ENCODE data around the gene NHP2. TPM values are rescaled to one million over a fixed set of nuclear protein-coding genes. Genes with fewer than 3 reads are reported as not detected.

Gene NHP2
- polyA plus RNA-seq, 2 of the 4 experiments (the other 2 are of a cell fraction) = 205 to 553 TPM

DNA sequence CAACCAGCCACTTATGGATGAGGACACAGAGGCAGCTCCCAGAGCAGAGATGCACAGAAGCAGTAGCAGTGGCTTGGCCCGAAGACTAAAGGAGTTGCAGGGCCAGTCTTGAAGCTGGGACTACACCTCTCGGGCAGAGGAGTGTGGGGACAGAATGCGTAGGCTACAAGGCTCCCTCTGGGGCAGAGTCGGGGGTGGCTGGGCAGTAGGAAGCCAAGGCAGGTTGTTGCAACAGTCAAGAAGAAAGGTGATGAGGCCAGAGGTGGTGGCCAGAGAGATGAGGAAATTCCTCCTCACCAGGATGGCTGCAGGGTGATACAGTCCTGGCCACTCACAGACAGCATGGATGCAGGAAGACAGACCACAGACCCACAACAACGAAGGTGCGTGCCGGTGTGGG lies 45.2 kb downstream of the NHP2 start:
- 73% methylated on average over 7 of the region's 7 CpGs for WGBS (ENCODE audit: missing lambda C conversion rate)
- H3K4me1 ChIP-seq = 0 out of 3 replicates have a peak, but pooled peaks cover 3% of the 10 kb centered on the region
- CTCF ChIA-PET = interaction anchor here (1.7 to 5.6 kb wide), 2 partner anchors 12 to 33 kb away, joined by 7 to 25 read pairs; no protein-coding TSS in a partner anchor
- ATAC-seq = no peak
- H3K27ac ChIP-seq = no peak overlapping the region
- no peak overlapping the region for H3K4me2 ChIP-seq
- no peaks in the 10 kb centered on the region for H3K9me3 ChIP-seq
- POLR2A ChIA-PET = no interaction called here
- no peak overlapping the region for H3K4me3 ChIP-seq
- TF ChIP-seq EP300 (IDR thresholded peaks at IDR 0.05) (no peak), CBX8 (IDR thresholded peaks at IDR 0.05) (no peak), ZSCAN20 (CRISPR knock-in tag; IDR thresholded peaks at IDR 0.05) (no peak), RARB (CRISPR knock-in tag; IDR thresholded peaks at IDR 0.05) (no peak), ZC3H11A (IDR thresholded peaks at IDR 0.05) (no peak), FOSL2 (IDR thresholded peaks at IDR 0.05) (no peak), FOSL2 (CRISPR knock-in tag; IDR thresholded peaks at IDR 0.05) (no peak), MYC (IDR thresholded peaks at IDR 0.05; ENCODE audit: borderline replicate concordance, low read length) (no peak), POLR2A (IDR thresholded peaks at IDR 0.05; ENCODE audit: low read length) (no peak), CBX2 (IDR thresholded peaks at IDR 0.05; ENCODE audit: borderline replicate concordance, low read depth) (no peak), NPAS2 (CRISPR knock-in tag; IDR thresholded peaks at IDR 0.05; ENCODE audit: borderline replicate concordance) (no peak), POLR2AphosphoS2 (conservative IDR thresholded peaks at IDR 0.05; ENCODE audit: low read length) (no peak), KDM5A (IDR thresholded peaks at IDR 0.05) (no peak), SREBF2 (IDR thresholded peaks at IDR 0.05) (no peak), FOSB (CRISPR knock-in tag; IDR thresholded peaks at IDR 0.05) (no peak), ESRRA (IDR thresholded peaks at IDR 0.05; ENCODE audit: borderline replicate concordance, low read length) (no peak), MAZ (IDR thresholded peaks at IDR 0.05; ENCODE audit: borderline replicate concordance, low read depth, low read length) (no peak)
- TF ChIP-seq, protein P1, sequence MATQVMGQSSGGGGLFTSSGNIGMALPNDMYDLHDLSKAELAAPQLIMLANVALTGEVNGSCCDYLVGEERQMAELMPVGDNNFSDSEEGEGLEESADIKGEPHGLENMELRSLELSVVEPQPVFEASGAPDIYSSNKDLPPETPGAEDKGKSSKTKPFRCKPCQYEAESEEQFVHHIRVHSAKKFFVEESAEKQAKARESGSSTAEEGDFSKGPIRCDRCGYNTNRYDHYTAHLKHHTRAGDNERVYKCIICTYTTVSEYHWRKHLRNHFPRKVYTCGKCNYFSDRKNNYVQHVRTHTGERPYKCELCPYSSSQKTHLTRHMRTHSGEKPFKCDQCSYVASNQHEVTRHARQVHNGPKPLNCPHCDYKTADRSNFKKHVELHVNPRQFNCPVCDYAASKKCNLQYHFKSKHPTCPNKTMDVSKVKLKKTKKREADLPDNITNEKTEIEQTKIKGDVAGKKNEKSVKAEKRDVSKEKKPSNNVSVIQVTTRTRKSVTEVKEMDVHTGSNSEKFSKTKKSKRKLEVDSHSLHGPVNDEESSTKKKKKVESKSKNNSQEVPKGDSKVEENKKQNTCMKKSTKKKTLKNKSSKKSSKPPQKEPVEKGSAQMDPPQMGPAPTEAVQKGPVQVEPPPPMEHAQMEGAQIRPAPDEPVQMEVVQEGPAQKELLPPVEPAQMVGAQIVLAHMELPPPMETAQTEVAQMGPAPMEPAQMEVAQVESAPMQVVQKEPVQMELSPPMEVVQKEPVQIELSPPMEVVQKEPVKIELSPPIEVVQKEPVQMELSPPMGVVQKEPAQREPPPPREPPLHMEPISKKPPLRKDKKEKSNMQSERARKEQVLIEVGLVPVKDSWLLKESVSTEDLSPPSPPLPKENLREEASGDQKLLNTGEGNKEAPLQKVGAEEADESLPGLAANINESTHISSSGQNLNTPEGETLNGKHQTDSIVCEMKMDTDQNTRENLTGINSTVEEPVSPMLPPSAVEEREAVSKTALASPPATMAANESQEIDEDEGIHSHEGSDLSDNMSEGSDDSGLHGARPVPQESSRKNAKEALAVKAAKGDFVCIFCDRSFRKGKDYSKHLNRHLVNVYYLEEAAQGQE (IDR thresholded peaks at IDR 0.05) = no peak
- TF ChIP-seq, protein P2, sequence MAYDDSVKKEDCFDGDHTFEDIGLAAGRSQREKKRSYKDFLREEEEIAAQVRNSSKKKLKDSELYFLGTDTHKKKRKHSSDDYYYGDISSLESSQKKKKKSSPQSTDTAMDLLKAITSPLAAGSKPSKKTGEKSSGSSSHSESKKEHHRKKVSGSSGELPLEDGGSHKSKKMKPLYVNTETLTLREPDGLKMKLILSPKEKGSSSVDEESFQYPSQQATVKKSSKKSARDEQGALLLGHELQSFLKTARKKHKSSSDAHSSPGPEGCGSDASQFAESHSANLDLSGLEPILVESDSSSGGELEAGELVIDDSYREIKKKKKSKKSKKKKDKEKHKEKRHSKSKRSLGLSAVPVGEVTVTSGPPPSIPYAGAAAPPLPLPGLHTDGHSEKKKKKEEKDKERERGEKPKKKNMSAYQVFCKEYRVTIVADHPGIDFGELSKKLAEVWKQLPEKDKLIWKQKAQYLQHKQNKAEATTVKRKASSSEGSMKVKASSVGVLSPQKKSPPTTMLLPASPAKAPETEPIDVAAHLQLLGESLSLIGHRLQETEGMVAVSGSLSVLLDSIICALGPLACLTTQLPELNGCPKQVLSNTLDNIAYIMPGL (CRISPR knock-in tag; IDR thresholded peaks at IDR 0.05; ENCODE audit: borderline replicate concordance) = no peak
- TF ChIP-seq, protein P3, sequence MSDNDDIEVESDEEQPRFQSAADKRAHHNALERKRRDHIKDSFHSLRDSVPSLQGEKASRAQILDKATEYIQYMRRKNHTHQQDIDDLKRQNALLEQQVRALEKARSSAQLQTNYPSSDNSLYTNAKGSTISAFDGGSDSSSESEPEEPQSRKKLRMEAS (IDR thresholded peaks at IDR 0.05) = no peak
- no peak for DNase-seq (ENCODE audit: low read depth in 1 of 2, low spot score in 1 of 2)
- FAIRE-seq = no peak

DNA sequence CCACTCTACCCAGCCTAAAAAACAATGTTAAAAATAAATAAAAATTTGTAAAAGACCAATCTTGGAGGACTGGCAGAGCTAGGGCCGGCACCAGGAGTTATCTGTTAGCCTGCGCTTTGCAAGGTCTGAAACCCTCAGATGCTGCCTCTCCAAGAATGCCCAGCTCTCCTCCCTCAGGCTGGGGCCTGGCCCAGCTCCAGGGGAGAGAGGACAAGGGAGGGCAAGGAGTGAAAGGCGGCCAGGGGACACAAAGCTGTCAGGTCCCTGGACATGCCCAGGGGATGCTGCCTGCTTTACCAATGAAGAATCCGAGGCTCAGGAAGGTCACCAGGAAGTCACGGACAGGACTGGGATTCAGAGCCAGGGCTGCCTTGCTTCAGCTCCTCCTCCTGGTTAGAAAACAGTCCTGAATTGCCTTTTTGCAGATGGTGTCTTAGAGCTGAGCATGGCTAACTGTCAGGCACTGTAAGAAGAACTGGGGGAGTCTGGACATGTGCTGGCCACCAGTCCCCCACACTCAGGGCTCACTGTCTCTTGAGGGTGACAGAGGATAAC lies 45.9 kb downstream of the NHP2 start:
- DNase-seq (ENCODE audit: low read depth in 1 of 2, low spot score in 1 of 2) (no peak), FAIRE-seq (no peak), ATAC-seq (peak in 1 of 2 experiments; percentile 23; a peak in 3 of 6 replicates)
- no peak overlapping the region for H3K4me3 ChIP-seq
- ChIA-PET CTCF (interaction anchor here (1.1 to 5.6 kb wide), 3 partner anchors 13 to 56 kb away, joined by 3 to 25 read pairs (median 7); no protein-coding TSS in a partner anchor), POLR2A (no interaction called here)
- WGBS (ENCODE audit: missing lambda C conversion rate) = 75% methylated on average over 5 of the region's 5 CpGs
- H3K4me1 ChIP-seq = 0 out of 3 replicates have a peak, but pooled peaks cover 3% of the 10 kb centered on the region
- no peak overlapping the region for H3K4me2 ChIP-seq
- H3K27ac ChIP-seq = no peak overlapping the region
- TF ChIP-seq MAZ (IDR thresholded peaks at IDR 0.05; ENCODE audit: borderline replicate concordance, low read depth, low read length) (no peak), CEBPB (IDR thresholded peaks at IDR 0.05) (no peak), HOXB5 (CRISPR knock-in tag; IDR thresholded peaks at IDR 0.05) (no peak), KDM5A (IDR thresholded peaks at IDR 0.05) (no peak), FOXS1 (CRISPR knock-in tag; IDR thresholded peaks at IDR 0.05) (no peak), POLR2AphosphoS2 (conservative IDR thresholded peaks at IDR 0.05; ENCODE audit: low read length) (no peak), MYC (IDR thresholded peaks at IDR 0.05; ENCODE audit: borderline replicate concordance, low read length) (no peak), GATA3 (IDR thresholded peaks at IDR 0.05; ENCODE audit: borderline replicate concordance) (no peak), CBX2 (IDR thresholded peaks at IDR 0.05; ENCODE audit: borderline replicate concordance, low read depth) (no peak), ESRRA (IDR thresholded peaks at IDR 0.05; ENCODE audit: borderline replicate concordance, low read length) (no peak), RFX5 (IDR thresholded peaks at IDR 0.05) (no peak), TP53 (CRISPR knock-in tag; IDR thresholded peaks at IDR 0.05) (no peak)
- TF ChIP-seq, protein P4, sequence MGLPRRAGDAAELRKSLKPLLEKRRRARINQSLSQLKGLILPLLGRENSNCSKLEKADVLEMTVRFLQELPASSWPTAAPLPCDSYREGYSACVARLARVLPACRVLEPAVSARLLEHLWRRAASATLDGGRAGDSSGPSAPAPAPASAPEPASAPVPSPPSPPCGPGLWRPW (IDR thresholded peaks at IDR 0.05) = no peak
- no peaks in the 10 kb centered on the region for H3K9me3 ChIP-seq

All from A549 (cell line).